Measurements from ENCODE around the gene IRF4. TPM values are rescaled to one million over a fixed set of nuclear protein-coding genes. Genes with fewer than 3 reads are reported as not detected.

The IRF4 gene
- polyA plus RNA-seq, 3 donors = 0.26 to 0.55 (median 0.36) TPM

- DNase-seq = no peak
These were observed 49.8 kb downstream of the IRF4 start for GRCh38 chr6:441126-441920.

- peak; percentile 17 for DNase-seq
These were observed 52.1 kb downstream of the IRF4 start for GRCh38 chr6:443621-444159.

- DNase-seq = no peak
These were observed 53.2 kb downstream of the IRF4 start for GRCh38 chr6:444653-445275.

GRCh38 chr6:445571-446417 lies 54.2 kb downstream of the IRF4 start:
- DNase-seq = no peak

- DNase-seq = no peak
These were observed 55.1 kb downstream of the IRF4 start for GRCh38 chr6:446418-447366.

GRCh38 chr6:447381-448165 lies 56.0 kb downstream of the IRF4 start:
- no peak for DNase-seq

- no peak for DNase-seq
These were observed 56.9 kb downstream of the IRF4 start for GRCh38 chr6:448296-449056.

- no peak for DNase-seq
These were observed 57.5 kb downstream of the IRF4 start for GRCh38 chr6:449057-449430.

- no peak for DNase-seq
These were observed 58.2 kb downstream of the IRF4 start for GRCh38 chr6:449486-450419.

GRCh38 chr6:451336-451735 lies 59.8 kb downstream of the IRF4 start:
- DNase-seq = no peak

- DNase-seq = no peak
These were observed 60.3 kb downstream of the IRF4 start for GRCh38 chr6:451847-452246.

GRCh38 chr6:452301-453067 lies 60.9 kb downstream of the IRF4 start:
- no peak for DNase-seq

GRCh38 chr6:453152-453551 lies 61.6 kb downstream of the IRF4 start:
- no peak for DNase-seq

GRCh38 chr6:454148-454991 lies 62.8 kb downstream of the IRF4 start:
- no peak for DNase-seq

- no peak for DNase-seq
These were observed 63.5 kb downstream of the IRF4 start for GRCh38 chr6:455006-455585.

- DNase-seq = no peak
These were observed 64.3 kb downstream of the IRF4 start for GRCh38 chr6:455835-456234.
